Effector CD4-positive, alpha-beta T cell (primary cell): ENCODE results near the gene ATF6B.
A peak's percentile ranks its signal among the peaks of the same experiment; 100 is the strongest.

Source experiments
- DNase-seq: peaks from one replicate; pipeline ENCODE4 v3.0.0-alpha.2; 2020
- total RNA-seq: gene quantifications from one replicate; lab custom pipeline; 2026; lab: John Stamatoyannopoulos, UW

The ATF6B gene
- total RNA-seq, result 59.1 reads per million, percentile 72 among the genes with 10 or more reads in this experiment

DNA sequence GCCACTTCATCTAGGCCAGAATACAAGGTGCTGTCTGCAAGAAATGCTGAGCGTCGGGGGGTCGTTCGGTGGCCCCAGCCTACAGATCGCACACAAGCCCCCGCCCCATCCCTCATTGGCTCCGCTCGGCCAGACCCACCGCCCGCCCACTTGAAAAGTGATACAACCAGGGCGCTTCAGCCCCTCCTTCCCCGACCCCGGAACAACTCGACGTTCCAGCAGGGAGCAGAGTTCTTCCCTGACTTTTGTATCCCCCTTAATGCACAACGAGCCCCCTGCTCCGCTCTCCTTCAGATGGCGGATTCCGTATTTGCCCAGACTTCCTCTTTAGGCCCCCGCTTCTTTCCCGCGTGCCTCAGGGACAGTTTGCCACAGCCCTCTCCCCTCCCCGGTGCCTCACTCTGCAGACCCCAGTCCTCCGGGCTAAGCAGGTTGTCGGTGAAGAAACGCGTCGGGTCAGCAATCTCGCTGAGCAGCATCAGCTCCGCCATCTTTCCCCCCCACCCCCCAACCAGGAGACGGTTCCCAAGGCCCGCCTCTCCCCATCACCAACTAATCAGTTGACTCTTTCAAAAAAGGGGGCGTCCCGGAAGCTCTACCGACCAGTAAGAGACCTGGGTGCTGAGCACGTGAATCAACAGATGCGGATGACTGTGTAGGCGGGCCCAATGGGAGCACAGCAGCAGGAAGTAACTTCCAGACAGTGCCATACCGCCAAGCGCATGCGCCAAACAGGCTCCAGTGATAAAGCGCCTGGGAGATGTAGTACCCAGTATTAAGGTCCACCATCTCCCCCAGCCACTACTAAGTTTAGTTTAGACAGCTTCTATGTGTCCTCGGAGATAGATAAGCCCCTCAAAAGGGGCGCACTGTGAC, at the start of gene ATF6B:
ATF6B (minus strand) TSS at position 530 of the 876 bp plus-strand sequence; CDS start at position 491, 39 bp downstream.
- peak; percentile 97 for DNase-seq

DNA sequence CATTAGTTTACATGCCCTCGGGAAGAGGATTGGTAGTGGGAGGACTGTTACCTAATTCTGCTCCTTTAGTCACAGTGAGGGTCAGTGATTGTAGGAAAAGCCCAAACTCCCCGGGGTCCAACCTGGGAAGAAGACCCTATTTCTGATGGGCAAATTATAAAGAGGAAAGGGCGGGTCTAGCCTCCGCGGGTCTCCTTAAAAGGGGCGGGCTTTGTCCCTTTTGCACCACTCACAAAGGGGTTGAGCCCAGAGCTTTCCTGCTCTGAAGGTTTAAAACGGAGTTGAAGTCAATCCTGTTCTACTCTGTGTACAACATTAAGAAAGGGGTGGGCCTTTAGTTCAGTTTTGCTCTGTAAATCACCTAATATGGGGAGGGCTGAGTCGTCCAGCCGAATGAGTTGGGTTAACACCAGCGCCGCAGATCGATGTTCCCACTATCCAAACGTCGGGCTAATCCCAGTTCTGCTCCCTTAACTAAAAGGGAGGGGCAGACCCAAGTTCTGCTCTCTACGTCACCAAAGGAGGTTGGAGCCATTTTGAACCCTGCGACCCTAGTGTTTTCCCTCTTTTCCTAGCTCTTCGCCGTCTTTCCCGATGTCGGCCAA, 49.2 kb upstream of the ATF6B start:
- no peak for DNase-seq

GRCh38 chr6:32176476-32177182, 48.6 kb upstream of the ATF6B start:
- DNase-seq, result no peak

DNA sequence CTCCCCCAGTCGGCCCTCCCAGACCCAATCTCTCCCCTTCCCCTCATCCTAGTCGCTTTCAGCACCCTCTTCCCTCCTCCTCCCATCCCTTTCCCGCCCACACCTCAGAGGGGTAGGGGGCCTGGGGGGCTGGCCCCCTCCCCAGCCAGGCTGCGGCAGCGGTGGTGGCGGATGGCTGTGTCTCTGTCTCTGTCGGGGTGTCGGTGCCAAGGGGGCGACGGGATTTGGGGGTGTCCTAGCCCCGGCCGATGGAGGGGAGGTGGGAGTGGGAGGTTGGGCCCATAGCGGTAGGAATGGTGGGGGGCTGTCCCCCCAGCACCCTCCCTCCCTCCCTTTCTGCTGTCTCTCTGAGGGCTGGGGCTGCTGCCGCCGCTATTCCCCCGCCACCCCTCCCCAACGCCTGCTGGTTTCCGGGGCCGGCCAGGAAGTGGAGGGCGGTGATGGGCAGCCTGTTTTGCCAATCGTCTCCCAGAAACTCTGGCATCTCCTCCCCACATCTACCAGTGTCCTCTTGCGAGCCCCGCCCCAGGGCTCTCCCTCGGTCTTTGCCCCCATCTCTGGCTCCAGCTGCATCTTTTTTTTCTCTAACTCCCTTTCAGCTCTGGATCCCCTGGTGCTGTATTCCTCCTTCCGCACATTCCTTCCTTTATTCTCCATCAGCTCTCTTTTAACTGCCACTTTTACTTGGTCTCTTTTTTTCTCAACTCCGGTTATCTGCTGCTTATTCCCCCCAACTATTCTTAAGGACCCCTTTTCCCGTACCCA, 47.8 kb upstream of the ATF6B start, which contains the start of gene AGPAT1:
AGPAT1 (minus strand) TSS at position 374 of the 765 bp plus-strand sequence. CDS start 4,588 bp downstream, outside the sequence.
- peak; percentile 95 for DNase-seq

- DNase-seq, result no peak
Observed at GRCh38 chr6:32175322-32175710, 47.3 kb upstream of the ATF6B start.

GRCh38 chr6:32174416-32174815, 46.4 kb upstream of the ATF6B start:
- no peak for DNase-seq

DNA sequence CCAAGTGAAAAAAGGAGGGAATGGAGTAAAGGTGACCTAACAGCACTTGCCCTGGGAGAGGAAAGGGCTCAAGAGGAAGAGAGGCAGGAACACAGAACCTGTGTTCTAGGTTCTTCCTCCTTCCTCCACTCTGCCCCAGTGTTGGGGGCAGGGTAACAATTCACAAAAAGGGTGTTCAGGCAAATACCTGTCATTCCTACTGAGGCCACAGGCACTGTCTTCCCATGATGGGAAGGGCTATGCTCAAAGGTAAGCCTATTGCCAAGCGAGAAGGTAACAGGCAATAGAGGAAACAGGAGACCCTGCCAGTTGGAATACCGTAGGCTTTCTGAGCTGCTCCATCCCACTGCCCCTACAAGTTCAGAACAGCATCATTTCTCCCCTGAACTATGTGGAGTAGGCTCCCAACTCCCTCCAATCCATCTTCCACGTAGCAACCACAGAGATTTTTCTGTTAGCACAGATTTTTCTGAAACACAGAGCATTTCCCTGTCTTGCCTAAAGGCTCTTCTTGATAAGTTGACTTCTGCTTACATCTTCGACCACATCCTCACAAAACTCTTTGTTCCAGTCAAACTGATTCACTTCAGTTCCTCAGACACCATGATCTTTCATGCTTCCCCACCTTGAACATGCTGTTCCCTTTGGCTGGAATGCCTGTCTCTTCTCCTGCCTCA, 45.1 kb upstream of the ATF6B start:
- DNase-seq, result no peak

DNA sequence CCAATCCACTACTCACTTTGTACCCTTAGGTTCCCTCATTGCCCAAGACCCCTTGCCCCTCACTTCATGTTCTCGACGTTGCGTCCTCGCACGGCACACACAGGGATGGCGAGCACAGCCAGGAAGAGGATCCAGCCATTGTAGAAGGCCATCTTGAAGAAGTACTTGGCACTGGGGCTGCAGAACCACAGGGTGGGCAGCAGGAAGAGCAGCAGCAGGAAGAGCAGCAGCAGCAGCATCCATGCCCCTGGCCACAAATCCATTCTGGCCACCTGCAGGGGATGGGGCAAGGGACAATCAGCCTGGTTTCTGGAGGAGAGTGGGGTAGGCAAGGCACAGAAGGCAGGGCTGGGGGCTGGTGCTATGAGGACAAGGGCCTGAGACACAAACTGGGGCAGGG, 43.2 kb upstream of the ATF6B start:
- DNase-seq, result no peak

DNA sequence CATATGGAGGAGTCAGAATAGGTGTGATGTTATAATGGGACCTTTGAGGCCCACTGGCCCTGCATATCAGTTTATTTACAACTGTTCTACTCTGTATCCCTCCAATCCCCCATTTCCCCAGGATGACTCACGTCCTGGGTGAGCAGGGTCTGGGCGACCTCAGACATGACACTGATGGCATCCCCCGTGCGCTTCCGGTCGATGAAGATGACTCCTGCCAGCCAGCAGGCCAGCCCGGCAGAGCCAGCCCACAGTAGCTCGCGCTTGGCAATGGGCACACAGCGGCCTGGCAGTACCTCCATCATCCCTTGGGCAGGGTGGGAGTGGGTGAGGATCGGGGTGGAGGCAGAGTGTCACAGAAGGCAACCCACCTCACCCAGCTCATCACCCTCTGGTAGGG, 42.2 kb upstream of the ATF6B start:
- no peak for DNase-seq

DNA sequence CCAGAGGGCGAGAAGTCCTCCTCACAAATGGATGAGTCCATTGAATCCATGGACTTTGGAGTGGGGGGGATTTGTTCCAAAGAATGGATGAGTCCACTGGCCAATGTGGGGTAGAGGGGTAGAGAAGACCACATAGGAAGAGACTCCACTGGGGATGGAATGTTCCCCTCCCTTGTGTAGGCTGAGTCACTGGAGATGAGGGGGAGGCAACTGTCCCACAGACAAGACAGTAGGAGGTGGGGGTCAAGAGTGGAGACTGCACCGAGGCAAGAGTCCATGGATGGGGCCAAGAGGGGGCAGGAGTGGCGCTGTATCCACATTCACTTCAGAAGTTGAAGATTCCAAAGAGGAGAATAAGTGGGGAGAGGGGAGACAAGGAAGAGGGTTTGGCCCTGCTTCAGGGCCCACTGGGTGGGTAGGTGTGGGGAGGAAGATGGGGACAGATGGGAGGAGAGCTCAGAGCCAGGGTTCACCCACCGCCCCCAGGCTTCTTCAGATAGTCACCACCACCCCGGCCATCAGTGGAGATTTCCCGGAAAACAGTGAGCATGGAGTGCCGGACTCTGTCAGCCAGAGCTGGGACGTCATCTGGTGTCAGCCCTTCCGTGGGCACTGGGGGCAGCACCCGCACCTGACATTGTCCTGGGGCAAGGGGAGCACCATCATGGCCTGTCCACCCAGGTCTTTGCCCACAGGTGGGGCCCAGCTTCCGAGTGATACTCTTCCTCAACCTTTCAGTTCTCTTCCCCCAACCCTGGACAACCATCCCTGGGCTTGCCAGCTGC, 41.0 kb upstream of the ATF6B start:
- no peak for DNase-seq

- DNase-seq, result no peak
Observed at GRCh38 chr6:32168350-32168749, 40.3 kb upstream of the ATF6B start.

GRCh38 chr6:32167761-32168262, 39.8 kb upstream of the ATF6B start:
- no peak for DNase-seq

GRCh38 chr6:32167154-32167760, 39.2 kb upstream of the ATF6B start:
- no peak for DNase-seq

GRCh38 chr6:32166411-32167061, 38.5 kb upstream of the ATF6B start:
- DNase-seq, result no peak

DNA sequence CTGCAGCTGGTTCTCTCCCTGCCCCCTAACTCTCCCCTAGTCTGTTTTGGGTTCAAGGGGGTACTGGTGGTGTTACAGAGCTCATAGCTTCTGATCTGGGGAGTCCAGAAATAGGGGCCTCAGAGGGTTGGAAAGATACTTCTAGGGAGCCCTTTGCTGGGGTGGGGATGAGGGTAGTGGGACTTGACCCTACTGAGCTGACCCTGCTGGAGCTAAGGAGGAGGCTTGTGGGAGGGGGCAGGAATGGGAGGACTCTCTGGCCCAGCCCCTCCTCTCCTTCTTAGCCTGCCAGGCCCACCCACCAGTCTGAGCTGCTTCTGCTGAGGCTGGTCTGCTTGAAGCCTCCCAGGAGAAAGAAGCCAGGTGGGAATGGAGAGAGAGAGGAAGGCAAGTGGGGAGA, 36.2 kb upstream of the ATF6B start, which contains the start of gene EGFL8:
EGFL8 (plus strand) TSS at position 301 of the 400 bp plus-strand sequence. CDS start 1,571 bp downstream, outside the sequence.
- no peak for DNase-seq

DNA sequence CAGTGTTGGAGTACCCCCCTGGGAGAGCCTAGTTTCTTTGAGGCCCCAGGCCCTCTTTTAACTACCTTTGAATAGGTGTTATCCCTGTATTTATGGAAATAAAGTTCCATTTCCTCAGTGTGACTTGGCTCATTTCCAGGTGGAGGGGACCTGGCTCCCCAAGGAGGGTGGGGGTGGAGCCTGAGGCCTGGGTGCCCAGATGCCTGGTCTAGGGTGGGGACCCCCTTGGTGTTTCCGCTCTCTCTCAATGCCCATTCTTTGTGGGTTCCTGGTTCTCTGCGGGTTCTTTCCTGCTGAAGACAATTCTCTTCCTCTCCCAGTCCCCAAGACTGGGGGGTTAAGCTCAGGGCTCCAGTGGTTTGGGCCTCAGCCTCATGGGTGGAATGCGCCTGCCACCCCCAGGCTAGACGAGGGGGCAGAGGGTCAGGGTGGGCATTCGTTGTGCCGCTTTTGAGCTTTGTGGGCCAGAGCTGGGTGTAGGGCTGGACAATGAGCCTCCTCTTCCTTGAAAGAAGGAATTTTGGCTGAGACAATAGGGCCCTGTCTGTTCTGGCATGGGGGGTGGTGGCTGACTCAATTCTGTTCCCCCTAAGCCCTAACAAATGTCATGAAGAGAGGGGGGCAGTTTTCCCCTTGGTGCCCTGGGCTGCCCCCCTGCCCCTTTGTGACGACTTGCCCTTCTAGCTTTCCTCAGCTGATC, 35.7 kb upstream of the ATF6B start:
- DNase-seq, result no peak

GRCh38 chr6:32158052-32158451, 30.0 kb upstream of the ATF6B start:
- no peak for DNase-seq

GRCh38 chr6:32156891-32157290, 28.8 kb upstream of the ATF6B start:
- no peak for DNase-seq

DNA sequence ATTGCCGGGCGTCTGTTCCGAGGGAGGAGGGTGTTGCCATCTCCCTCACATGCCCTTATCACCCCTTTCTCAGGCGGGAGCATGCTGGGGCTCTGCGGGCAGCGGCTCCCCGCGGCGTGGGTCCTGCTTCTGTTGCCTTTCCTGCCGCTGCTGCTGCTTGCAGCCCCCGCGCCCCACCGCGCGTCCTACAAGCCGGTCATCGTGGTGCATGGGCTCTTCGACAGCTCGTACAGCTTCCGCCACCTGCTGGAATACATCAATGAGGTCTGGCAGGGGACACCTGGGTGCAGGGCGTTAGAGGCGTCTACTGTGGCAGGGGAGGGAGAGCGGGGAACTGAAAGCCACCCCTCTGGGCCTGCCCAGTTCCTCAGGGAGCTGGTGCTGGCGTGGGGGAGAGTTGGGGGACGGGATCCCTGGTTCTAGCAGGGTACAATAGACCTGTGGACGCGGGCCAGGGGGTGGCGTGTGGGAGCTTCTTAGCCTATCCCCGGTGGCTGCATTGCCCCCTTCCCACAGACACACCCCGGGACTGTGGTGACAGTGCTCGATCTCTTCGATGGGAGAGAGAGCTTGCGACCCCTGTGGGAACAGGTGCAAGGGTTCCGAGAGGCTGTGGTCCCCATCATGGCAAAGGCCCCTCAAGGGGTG, 26.6 kb upstream of the ATF6B start:
- DNase-seq, result peak; percentile 52
